Coronary artery (tissue), 2 donors: ENCODE results near the gene SUPT5H.
"Not testable (repeated sequence)": the region's sequence is repeated elsewhere in the genome, so short reads cannot be mapped to it uniquely, and the experiment has no call there.

Experiments used
- DNase-seq: peaks from one replicate; pipeline ENCODE4 v3.0.0-alpha.2; 2017; ENCODE audit warnings: low spot score
- H3K27ac ChIP-seq, 2 donors: fragments of 200-600 bp; sonication (generic); one replicate each; pipeline ENCODE4 v1.5.1; 2016 to 2019
- H3K4me3 ChIP-seq: fragments of 200-600 bp; sonication (generic); 2 replicates; pipeline ENCODE4 v1.5.1; 2016; ENCODE audit warnings: mild to moderate bottlenecking, moderate library complexity
- TF ChIP-seq, protein P1 (sequence below): fragments of 200-600 bp; sonication (generic); IDR thresholded peaks from one replicate; pipeline ENCODE4 v1.5.1; 2019; ENCODE audit warnings: antibody characterized with exemption

The SUPT5H gene

GRCh38 chr19:39470724-39471339 lies 25.4 kb downstream of the SUPT5H start:
- Histone ChIP-seq H3K27ac (no peak overlapping the region), H3K4me3 (no peak overlapping the region)
- no peak for DNase-seq
- TF ChIP-seq, protein P1, sequence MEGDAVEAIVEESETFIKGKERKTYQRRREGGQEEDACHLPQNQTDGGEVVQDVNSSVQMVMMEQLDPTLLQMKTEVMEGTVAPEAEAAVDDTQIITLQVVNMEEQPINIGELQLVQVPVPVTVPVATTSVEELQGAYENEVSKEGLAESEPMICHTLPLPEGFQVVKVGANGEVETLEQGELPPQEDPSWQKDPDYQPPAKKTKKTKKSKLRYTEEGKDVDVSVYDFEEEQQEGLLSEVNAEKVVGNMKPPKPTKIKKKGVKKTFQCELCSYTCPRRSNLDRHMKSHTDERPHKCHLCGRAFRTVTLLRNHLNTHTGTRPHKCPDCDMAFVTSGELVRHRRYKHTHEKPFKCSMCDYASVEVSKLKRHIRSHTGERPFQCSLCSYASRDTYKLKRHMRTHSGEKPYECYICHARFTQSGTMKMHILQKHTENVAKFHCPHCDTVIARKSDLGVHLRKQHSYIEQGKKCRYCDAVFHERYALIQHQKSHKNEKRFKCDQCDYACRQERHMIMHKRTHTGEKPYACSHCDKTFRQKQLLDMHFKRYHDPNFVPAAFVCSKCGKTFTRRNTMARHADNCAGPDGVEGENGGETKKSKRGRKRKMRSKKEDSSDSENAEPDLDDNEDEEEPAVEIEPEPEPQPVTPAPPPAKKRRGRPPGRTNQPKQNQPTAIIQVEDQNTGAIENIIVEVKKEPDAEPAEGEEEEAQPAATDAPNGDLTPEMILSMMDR: no peak

DNA sequence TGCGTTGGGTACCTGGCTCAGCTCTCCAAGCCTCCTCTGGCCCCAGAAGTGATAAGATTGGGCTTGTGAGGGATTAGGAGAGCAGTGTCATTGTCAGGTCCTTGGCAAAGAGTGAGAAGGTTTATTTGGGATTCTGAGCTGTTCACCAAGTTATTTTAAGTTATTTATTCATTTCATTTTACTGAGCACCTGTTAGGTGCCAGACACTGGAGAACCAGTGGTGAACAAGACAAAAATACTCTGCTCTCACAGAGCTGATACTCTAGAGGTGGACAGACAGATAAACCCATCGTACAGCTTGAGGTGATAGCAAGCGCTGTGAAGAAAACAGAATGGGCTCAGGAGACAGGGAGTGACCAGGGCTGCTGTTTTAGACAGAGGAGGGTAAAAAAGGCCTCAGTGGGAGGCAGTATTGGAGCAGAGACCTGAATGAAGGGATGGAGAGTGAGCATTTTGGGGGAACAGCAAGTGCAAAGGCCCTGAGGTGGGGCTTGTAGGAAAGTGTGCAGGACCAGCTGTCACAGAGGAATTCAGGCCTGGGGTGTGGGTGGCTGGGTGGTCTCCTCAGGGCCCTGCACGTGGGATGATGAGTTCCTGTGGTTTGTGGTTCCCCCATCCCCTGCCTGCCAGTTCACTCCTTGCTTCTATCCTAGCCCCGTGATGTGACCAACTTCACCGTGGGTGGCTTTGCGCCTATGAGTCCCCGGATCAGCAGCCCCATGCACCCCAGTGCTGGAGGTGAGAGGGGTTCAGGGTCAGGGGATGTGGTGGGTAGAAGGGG lies 26.6 kb downstream of the SUPT5H start:
- DNase-seq: no peak
- Histone ChIP-seq H3K4me3 (no peak overlapping the region), H3K27ac (no peak overlapping the region)
- TF ChIP-seq, protein P1: no peak

DNA sequence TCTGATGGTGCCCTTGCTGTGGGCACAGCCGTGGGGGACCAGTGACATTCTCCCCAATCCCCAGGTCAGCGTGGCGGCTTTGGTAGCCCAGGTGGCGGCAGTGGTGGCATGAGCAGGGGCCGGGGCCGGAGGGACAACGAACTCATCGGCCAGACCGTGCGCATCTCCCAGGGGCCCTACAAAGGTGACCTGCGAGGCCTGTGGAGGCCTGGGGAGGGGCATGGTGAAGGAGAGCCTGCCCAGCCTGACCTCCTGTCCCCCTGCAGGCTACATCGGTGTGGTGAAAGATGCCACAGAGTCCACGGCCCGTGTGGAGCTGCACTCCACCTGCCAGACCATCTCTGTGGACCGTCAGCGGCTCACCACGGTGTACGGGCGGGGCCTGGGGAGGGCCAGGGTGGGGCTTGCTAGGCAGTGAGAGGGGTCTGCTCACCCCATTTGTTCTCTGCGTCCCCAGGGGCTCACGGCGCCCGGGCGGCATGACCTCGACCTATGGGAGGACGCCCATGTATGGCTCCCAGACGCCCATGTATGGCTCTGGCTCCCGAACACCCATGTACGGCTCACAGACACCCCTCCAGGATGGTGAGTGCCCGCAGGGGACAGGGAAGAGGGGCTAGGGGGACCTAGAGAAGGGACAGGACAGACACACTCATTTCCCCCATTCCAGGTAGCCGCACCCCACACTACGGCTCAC lies 27.5 kb downstream of the SUPT5H start:
- H3K4me3 ChIP-seq: no peak overlapping the region
- no peak for DNase-seq
- TF ChIP-seq, protein P1: no peak

GRCh38 chr19:39473443-39473960 lies 28.1 kb downstream of the SUPT5H start:
- DNase-seq: no peak
- no peak overlapping the region for H3K27ac ChIP-seq
- TF ChIP-seq, protein P1: no peak
- H3K4me3 ChIP-seq: no peak overlapping the region

More for the DNA sequence above, 27.5 kb downstream of the SUPT5H start:
- H3K27ac ChIP-seq: no peak overlapping the region

- Histone ChIP-seq H3K4me3 (no peak overlapping the region), H3K27ac (no peak overlapping the region)
- TF ChIP-seq, protein P1: peak; percentile 78
- DNase-seq: no peak
Measured at GRCh38 chr19:39474139-39474620, 28.8 kb downstream of the SUPT5H start.

GRCh38 chr19:39475748-39476147 lies 30.4 kb downstream of the SUPT5H start:
- DNase-seq: no peak

GRCh38 chr19:39479319-39479801 lies 34.0 kb downstream of the SUPT5H start:
- not testable (repeated sequence) for H3K4me3 ChIP-seq, DNase-seq, H3K27ac ChIP-seq

More at GRCh38 chr19:39475748-39476147, 30.4 kb downstream of the SUPT5H start:
- Histone ChIP-seq H3K4me3 (no peak overlapping the region), H3K27ac (no peak overlapping the region)
- TF ChIP-seq, protein P1: no peak
